HUES64 (cell line): ENCODE measurements around the gene ERICH4.
"Not testable (repeated sequence)": the region's sequence is repeated elsewhere in the genome, so short reads cannot be mapped to it uniquely, and the experiment has no call there.

Experiments used
- H3K27ac ChIP-seq: 2 replicates; pipeline ENCODE4 v1.7.0; 2013; ENCODE audit warnings: low read depth, low read length, inconsistent platforms
- H3K27me3 ChIP-seq: 2 replicates; pipeline ENCODE4 v1.6.1; 2013; ENCODE audit warnings: mild to moderate bottlenecking, low read length; ENCODE audit not compliant: insufficient read depth
- H3K36me3 ChIP-seq: 2 replicates; pipeline ENCODE4 v1.6.1; 2013; ENCODE audit warnings: mild to moderate bottlenecking, low read length; ENCODE audit not compliant: insufficient read depth
- H3K4me1 ChIP-seq: 2 replicates; pipeline ENCODE4 v1.6.1; 2013; ENCODE audit warnings: mild to moderate bottlenecking, low read length, moderate library complexity; ENCODE audit not compliant: insufficient read depth
- H3K4me3 ChIP-seq: 2 replicates; pipeline ENCODE4 v1.5.1; 2013; ENCODE audit warnings: mild to moderate bottlenecking, low read length, moderate library complexity
- H3K9ac ChIP-seq: 2 replicates; pipeline ENCODE4 v1.6.1; 2013; ENCODE audit warnings: mild to moderate bottlenecking, low read depth, low read length
- H3K9me3 ChIP-seq: 2 replicates; pipeline ENCODE4 v1.6.1; 2013; ENCODE audit warnings: low read depth, low read length; ENCODE audit not compliant: insufficient read depth
- WGBS: fragments of 150-250, 120-280 bp; methylation state at CpG from one replicate; pipeline ENCODE4 v1.1.7; 2013; ENCODE audit warnings: missing lambda C conversion rate; 5-methylcytosine and 5-hydroxymethylcytosine counted together

Gene ERICH4

DNA sequence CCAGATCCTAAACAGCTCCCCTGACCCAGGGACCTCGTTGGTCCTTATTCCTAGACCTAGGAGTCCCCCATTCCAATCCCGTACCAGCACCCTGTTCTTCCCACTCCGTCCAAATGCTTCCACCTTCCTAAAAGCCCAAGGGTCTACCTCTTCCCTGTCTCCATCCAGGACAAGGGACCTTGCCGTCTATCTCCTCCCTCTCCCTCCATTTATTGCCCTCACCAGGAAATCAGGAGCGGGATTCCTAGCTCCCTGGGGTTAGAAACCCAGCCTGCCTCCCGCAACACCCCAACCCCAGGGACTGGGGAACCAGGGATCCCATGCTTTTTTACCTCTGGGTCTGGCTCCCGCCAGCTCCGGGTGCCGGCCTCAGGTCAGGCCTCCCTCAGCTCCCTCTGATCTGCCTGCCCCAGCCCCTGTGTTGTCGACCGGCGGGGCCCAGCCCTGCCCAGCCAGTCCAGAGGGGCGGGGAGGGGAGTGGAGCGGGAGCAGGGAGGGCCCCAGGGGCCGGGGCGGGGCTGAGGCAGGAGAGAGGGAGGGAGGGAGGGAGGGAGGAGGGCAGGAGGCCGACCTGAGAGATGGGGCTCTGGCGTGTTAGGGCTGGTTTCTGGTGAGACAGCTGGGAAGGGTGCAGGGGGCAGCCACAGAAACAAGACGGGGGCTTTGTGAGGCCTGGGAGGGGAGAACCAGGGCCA, 15.9 kb upstream of the ERICH4 start, which contains the start of gene B3GNT8:
Gene B3GNT8 (minus strand): TSS at position 423 of the 695 bp plus-strand sequence. CDS start 596 bp downstream, outside the sequence.
- Histone ChIP-seq H3K27me3 (no peaks in the 10 kb centered on the region), H3K36me3 (peaks cover 31% of the 10 kb centered on the region), H3K9me3 (no peaks in the 10 kb centered on the region), H3K27ac (peak within 1 kb of the TSS; percentile 51; the same call in 1 of the 2 replicates), H3K4me3 (peak within 1 kb of the TSS; percentile 57), H3K9ac (peak within 1 kb of the TSS; percentile 60), H3K4me1 (peaks cover 11% of the 10 kb centered on the region)
- WGBS = 8% methylated on average over 19 of the region's 19 CpGs

DNA sequence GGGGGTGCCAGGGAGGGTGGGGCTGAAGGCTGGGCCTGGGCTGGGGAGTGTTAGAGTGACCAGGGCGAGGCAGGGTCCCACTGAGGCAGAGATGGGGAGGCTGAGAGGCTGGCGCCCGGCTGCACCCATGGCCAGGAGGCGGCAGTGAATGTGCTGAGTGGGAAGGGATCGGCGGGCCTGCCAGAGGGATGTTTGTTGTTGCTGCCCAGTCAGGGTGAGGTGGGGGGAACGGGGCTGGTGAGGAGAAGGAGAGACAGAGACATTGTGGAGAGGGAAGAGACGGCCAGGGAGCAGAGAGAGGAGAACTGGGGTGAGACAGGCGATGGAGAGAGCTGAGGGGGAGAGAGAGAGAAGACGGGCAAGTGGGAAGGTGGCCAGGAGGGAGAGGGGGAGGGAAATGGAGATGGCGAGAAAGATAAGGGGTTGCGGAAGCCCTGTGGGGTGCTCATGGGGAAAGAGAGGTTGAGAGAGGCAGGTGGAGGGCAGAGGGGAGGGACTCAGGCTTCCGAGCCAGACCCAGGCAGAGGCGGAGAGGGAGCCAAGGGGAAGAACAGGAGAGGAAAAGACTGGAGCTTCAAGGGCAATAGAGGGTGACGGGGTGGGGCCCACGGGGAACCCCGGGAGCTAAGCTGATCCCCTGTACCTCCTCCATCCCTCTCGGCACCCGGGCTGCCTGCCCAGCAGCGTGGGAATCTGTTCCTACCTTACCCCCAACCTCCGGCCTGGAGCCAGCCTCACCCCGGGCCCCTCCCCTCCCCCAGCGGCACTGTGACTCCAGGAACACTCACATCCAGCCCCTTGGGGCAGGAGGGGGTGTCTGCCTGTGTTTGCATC, 15.1 kb upstream of the ERICH4 start:
- Histone ChIP-seq H3K27ac (no peak overlapping the region), H3K9me3 (no peaks in the 10 kb centered on the region), H3K27me3 (no peaks in the 10 kb centered on the region), H3K4me1 (peaks cover 11% of the 10 kb centered on the region), H3K9ac (peak overlapping the region; percentile 39; the same call in 1 of the 2 replicates), H3K36me3 (peaks cover 33% of the 10 kb centered on the region), H3K4me3 (peak overlapping the region; percentile 53)
- 12% methylated on average over 23 of the region's 23 CpGs for WGBS

DNA sequence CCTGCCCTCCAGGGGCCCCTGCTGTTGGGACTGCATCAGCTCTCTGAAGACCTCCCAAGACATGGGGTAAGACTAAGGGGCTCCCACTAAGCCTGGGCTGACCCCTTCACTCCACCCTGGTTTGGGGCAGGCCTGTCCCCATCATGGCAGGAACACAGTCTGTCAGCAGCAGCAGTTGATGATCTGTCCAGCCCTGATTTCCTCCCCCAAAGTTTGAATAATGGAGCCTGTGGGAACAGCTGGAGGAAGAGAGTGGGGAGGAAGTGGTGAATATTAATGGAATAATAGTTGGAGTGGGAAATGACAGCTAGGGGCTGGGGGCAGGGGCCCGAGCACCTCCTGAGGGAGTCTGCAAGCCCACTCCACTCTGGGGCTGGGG, 14.5 kb upstream of the ERICH4 start:
- Histone ChIP-seq H3K27me3 (no peaks in the 10 kb centered on the region), H3K4me3 (peak overlapping the region; percentile 53), H3K9me3 (no peaks in the 10 kb centered on the region), H3K27ac (no peak overlapping the region), H3K9ac (no peak overlapping the region), H3K36me3 (peaks cover 35% of the 10 kb centered on the region), H3K4me1 (peaks cover 11% of the 10 kb centered on the region)
- WGBS = 91% methylated on average over 1 of the region's 1 CpG

DNA sequence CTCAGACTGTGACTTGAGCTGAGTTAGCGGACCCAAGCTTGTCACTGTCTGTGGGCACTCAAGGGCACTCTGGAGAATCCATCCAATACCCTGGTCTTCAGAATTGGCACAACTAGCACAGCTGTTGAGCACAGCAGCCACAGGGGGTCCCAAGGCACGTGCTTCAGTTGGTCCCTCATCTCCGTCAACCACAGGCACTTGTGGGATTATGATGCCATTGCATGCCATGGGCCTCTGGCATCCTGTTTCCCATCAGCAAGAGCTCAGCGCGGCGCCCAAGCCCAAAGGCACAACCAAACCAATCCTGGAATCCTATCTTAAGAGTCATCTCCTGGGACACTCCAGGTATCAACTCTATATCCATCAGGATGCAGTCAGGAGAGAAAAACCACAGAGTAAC, 12.0 kb upstream of the ERICH4 start:
- Histone ChIP-seq H3K36me3 (peaks cover 33% of the 10 kb centered on the region), H3K4me3 (no peak overlapping the region), H3K9ac (no peak overlapping the region), H3K27ac (no peak overlapping the region), H3K4me1 (peaks cover 11% of the 10 kb centered on the region), H3K27me3 (no peaks in the 10 kb centered on the region), H3K9me3 (no peaks in the 10 kb centered on the region)
- 80% methylated on average over 6 of the region's 6 CpGs for whole genome bisulfite sequencing

DNA sequence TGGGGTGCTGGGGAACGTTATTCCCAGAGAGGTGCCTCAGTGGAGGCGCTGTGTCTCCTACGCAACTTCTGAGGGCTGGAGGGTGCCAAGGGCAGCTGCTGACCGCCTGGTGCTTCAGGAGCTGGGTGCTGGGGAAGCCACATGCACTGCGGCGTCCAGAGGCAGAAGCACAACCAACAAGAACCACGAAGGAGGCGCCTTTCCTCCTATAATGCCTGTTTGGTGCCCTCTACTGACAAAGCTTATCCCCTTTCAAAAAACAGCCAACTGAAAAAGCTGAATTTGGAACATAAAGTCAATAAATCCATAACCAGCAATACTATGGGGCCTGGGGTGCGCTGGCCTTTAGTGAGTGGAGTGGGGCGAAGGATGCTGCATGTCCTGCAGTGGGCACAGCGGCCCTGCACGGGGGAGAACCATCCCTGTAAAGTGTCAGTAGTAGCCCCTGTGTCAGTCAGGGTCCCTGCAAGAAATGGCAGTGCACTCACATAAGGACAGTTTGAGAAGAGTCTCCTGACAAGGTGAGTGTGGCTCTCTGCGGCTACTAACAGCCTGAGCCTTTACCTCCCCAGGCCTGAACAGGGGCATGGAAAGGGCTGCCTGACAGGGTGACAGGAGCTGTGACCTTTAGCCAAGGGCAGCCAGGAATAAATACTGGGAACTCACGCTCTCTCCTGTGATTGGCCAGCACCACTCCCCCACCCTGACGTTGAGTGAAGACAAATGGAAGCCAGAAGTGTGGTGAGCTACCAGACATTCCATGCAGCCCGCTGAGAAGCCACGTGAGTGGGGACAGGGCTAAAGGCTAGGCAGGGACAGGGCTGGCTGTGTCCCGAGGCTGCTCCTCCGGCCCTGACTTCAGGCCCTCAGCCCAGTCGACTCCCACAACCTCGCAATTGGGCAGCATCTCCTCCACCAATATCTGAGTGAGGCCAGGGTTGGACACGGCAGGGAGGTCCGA, 11.2 kb upstream of the ERICH4 start:
- Histone ChIP-seq H3K4me1 (peaks cover 9% of the 10 kb centered on the region), H3K4me3 (no peak overlapping the region), H3K9me3 (no peaks in the 10 kb centered on the region), H3K9ac (no peak overlapping the region), H3K27ac (no peak overlapping the region), H3K36me3 (peaks cover 38% of the 10 kb centered on the region), H3K27me3 (no peaks in the 10 kb centered on the region)
- WGBS = 87% methylated on average over 23 of the region's 23 CpGs

DNA sequence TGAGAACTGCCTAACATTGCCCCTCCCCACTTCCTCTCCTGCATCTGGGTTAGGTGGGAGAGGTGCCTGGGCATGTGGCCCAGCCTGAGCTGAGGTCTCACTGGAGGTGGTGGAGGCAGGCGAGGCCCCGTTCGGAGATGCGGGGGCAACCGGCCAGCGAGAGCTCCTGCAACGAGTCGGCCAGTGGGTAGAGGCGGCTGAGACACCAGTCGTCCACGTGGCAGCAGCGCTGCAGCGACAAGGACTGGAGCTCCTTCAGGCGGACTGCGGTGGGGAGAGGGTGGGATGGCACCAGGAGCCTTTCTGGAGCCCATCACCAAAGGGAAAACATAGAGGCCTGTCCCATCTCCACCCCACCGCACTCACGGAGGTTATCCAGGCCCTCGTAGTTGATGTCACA, 9.8 kb upstream of the ERICH4 start:
- 97% methylated on average over 18 of the region's 18 CpGs for WGBS
- no peak overlapping the region for H3K4me3 ChIP-seq
- H3K9me3 ChIP-seq = no peaks in the 10 kb centered on the region
- peaks cover 6% of the 10 kb centered on the region; the same call in 1 of the 2 replicates for H3K4me1 ChIP-seq
- peaks cover 45% of the 10 kb centered on the region for H3K36me3 ChIP-seq
- H3K27me3 ChIP-seq = no peaks in the 10 kb centered on the region
- H3K9ac ChIP-seq = no peak overlapping the region
- H3K27ac ChIP-seq = no peak overlapping the region

DNA sequence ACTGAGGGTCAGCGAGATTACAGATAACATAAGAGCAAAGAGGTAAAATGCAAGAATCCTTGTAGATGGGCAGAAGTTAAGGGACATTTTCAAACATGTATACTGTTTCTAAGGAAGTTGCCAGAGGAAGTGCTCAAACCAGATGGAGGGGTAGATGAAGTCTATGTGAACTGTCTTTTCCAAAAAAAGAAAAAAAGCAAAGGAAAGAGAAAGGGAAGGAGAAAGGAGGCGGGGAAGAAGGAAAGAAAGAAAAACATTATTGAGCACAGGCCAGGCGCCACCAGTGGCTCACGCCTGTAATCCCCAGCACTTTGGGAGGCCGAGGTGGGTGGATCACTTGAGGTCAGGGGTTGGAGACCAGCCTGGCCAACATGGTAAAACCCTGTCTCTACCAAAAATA, 8.5 kb upstream of the ERICH4 start:
- WGBS = 87% methylated on average over 5 of the region's 5 CpGs
- Histone ChIP-seq H3K27ac (no peak overlapping the region), H3K27me3 (no peaks in the 10 kb centered on the region), H3K36me3 (peaks cover 45% of the 10 kb centered on the region), H3K9ac (no peak overlapping the region), H3K4me1 (no peaks in the 10 kb centered on the region), H3K4me3 (no peak overlapping the region), H3K9me3 (no peaks in the 10 kb centered on the region)

DNA sequence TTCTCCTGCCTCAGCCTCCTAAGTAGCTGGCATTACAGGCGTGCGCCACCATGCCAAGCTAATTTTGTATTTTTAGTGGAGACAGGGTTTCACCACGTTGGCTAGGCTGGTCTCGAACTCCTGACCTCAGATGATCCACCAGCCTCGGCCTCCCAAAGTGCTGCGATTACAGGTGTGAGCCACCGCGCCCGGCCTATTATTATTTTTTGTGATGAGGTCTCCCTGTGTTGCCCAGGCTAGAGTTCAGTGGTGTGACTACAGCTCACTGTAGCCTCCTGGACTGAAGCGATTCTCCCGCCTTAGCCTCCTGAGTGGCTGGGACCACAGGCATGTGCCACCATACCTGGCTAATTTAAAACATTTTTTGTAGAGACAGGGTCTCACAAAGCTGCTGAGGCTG, 7.6 kb upstream of the ERICH4 start:
- not testable (repeated sequence) for H3K4me1 ChIP-seq, H3K4me3 ChIP-seq, H3K27ac ChIP-seq, H3K9ac ChIP-seq, H3K9me3 ChIP-seq, H3K27me3 ChIP-seq
- 94% methylated on average over 11 of the region's 11 CpGs for WGBS
- peaks cover 45% of the 10 kb centered on the region for H3K36me3 ChIP-seq

DNA sequence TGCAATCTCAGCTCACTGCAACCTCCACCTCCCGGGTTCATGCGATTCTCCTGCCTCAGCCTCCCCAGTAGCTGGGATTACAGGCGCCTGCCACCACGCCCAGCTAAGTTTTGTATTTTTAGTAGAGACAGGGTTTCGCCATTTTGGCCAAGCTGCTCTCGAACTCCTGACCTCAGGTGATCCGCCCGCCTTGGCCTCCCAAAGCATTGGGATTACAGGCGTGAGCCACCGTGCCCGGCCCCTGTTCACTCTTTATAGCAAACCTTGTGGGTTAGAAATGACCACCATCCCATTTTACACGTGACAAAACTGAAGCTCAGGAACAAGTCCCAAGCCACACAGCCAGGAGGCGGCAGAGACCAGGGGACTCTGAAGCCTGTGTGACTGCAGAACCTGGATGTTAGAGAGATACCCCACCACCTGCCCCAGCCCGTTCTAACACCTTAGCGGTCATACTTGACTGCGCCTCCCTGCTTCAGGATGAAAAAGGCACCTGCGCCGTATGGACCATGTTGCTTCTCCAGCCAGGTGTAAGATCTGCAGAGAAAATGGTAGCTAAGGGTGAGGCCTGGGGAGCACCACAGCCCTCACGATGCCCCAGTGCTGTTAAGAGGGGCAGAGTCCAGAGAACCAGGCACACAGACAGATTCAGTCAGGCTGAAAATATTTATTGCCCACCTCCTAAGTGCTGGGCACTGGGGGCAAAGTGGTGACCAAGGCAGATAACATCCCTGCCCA, 6.9 kb upstream of the ERICH4 start:
- H3K9me3 ChIP-seq = no peaks in the 10 kb centered on the region
- 95% methylated on average over 19 of the region's 19 CpGs for WGBS
- no peak overlapping the region for H3K9ac ChIP-seq
- H3K27ac ChIP-seq = no peak overlapping the region
- no peaks in the 10 kb centered on the region for H3K4me1 ChIP-seq
- peaks cover 39% of the 10 kb centered on the region for H3K36me3 ChIP-seq
- no peak overlapping the region for H3K4me3 ChIP-seq
- no peaks in the 10 kb centered on the region for H3K27me3 ChIP-seq

DNA sequence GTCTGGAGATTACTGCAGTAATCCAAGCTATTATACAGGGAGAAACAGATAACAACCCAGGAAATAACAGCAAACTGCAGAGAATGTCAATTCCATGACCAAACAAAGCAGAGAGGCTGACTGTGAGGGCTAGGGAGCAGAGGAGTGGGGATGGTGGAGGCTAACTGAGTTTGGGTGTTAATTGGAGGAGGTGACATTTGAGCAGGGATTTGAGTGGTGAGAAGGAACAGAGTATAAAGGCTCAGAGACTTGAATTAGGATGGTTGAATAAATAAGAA, 6.3 kb upstream of the ERICH4 start:
- H3K4me3 ChIP-seq = no peak overlapping the region
- no peaks in the 10 kb centered on the region for H3K4me1 ChIP-seq
- H3K36me3 ChIP-seq = peaks cover 35% of the 10 kb centered on the region
- no peaks in the 10 kb centered on the region for H3K27me3 ChIP-seq
- H3K9me3 ChIP-seq = no peaks in the 10 kb centered on the region
- no peak overlapping the region for H3K9ac ChIP-seq
- H3K27ac ChIP-seq = no peak overlapping the region
